C4-2B (cell line): ENCODE measurements around the gene RHO.
"Not testable (repeated sequence)": the region's sequence is repeated elsewhere in the genome, so short reads cannot be mapped to it uniquely, and the experiment has no call there.

Experiments
- CTCF ChIP-seq: fragments of 450-650 bp; conservative IDR thresholded peaks from 2 replicates; pipeline ENCODE4 v1.5.1; 2017; ENCODE audit warnings: mild to moderate bottlenecking
- ZFX ChIP-seq: fragments of 450-650 bp; IDR thresholded peaks from 2 replicates; pipeline ENCODE4 v1.6.1; 2017

GRCh38 chr3:129487868-129488335, 40.5 kb upstream of the RHO start:
- TF ChIP-seq CTCF, ZFX: not testable (repeated sequence)
